Fibroblast of villous mesenchyme (primary cell): Measurements from ENCODE around the gene RAB3IL1. TPM values are rescaled to one million over a fixed set of nuclear protein-coding genes. Genes with fewer than 3 reads are reported as not detected.

Experiments
- DNase-seq: peaks from one replicate; pipeline ENCODE4 v3.0.0-alpha.2; 2010; ENCODE audit warnings: low read depth
- H3K4me3 ChIP-seq: 2 replicates; pipeline ENCODE4 v1.5.1; 2011; ENCODE audit warnings: low read depth, mild to moderate bottlenecking, low read length
- total RNA-seq: library from RNA; depleted of rRNA; stranded (reverse); fragments of >200 nt; gene quantifications from 2 replicates; pipeline ENCODE4 v1.2.3, GENCODE V29; 2012
- TF ChIP-seq, protein P1 (sequence below): IDR thresholded peaks from 2 replicates; pipeline ENCODE4 v1.5.1; 2012; ENCODE audit warnings: low read depth, mild to moderate bottlenecking, low read length; ENCODE audit not compliant: insufficient read depth

RAB3IL1 gene
- total RNA-seq, 1 donor: 6.9 TPM

DNA sequence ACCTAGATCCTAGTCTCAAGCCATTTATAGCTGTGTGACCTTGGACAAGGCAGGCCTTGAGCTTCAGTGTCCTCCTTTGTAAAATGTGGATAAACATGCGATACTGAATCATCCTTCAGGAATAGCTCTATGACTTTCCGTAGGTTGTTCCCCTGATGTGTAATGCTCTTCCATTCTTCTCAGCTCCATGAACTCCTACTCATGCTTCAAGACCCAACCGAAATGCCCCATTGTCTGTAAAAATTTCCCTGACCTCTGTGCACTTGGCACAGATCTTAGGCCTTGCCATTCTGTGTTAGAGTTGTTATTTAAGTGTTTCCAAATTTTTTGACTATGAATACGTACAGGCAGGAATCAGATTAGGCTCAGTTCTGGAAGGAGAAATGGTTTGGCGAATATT is 29.5 kb upstream of the RAB3IL1 start:
- TF ChIP-seq, protein P1, sequence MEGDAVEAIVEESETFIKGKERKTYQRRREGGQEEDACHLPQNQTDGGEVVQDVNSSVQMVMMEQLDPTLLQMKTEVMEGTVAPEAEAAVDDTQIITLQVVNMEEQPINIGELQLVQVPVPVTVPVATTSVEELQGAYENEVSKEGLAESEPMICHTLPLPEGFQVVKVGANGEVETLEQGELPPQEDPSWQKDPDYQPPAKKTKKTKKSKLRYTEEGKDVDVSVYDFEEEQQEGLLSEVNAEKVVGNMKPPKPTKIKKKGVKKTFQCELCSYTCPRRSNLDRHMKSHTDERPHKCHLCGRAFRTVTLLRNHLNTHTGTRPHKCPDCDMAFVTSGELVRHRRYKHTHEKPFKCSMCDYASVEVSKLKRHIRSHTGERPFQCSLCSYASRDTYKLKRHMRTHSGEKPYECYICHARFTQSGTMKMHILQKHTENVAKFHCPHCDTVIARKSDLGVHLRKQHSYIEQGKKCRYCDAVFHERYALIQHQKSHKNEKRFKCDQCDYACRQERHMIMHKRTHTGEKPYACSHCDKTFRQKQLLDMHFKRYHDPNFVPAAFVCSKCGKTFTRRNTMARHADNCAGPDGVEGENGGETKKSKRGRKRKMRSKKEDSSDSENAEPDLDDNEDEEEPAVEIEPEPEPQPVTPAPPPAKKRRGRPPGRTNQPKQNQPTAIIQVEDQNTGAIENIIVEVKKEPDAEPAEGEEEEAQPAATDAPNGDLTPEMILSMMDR: no peak
- no peak for DNase-seq
- H3K4me3 ChIP-seq: no peak overlapping the region

- no peak for DNase-seq
- TF ChIP-seq, protein P1: no peak
- H3K4me3 ChIP-seq: no peak overlapping the region
Measured at GRCh38 chr11:61945191-61945590, 27.8 kb upstream of the RAB3IL1 start.

- no peak overlapping the region for H3K4me3 ChIP-seq
- TF ChIP-seq, protein P1: no peak
- no peak for DNase-seq
Measured at GRCh38 chr11:61940466-61940865, 23.1 kb upstream of the RAB3IL1 start.

DNA sequence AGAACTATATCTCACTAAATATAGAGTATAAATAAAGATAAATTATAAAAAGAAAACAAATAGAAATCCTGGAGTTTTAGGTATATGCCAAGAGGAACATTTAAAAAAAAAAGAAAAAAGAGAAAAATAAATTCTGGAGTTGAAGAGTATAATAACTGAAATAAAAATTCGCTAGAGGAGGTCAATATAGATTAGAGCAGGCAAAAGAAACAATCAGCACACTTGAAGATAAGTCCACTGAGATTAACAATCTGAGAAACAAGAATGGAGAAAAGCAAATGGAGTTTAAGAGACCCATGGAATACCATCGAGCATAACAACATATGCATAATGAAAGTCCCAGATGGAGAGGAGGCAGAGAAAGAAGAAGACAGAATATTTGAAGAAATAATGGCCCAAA is 18.5 kb upstream of the RAB3IL1 start:
- TF ChIP-seq, protein P1: no peak
- DNase-seq: no peak

GRCh38 chr11:61930933-61931332 is 13.6 kb upstream of the RAB3IL1 start:
- DNase-seq: no peak
- TF ChIP-seq, protein P1: no peak
- no peak overlapping the region for H3K4me3 ChIP-seq

More for the DNA sequence above, 18.5 kb upstream of the RAB3IL1 start:
- H3K4me3 ChIP-seq: no peak overlapping the region

DNA sequence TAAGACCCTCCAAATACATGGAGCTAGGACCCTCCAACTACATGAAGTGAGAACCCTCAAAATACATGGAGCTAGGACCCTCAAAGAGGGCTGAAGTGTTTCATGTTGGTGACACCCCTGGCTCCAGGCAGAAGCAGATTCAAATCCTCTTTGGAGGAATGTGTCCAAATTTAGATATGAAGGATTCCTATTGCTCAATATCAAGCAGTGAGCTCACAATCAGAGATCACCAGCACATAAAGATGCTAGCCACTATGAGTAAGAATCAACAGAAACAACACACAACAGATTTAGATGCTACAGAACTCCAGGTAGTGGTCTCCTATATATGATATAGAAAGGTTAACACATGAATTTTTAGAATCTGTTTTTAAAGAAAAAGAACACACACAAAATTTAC is 11.2 kb upstream of the RAB3IL1 start:
- TF ChIP-seq, protein P1: no peak
- no peak for DNase-seq
- H3K4me3 ChIP-seq: no peak overlapping the region

GRCh38 chr11:61927501-61927900 is 10.1 kb upstream of the RAB3IL1 start:
- TF ChIP-seq, protein P1: no peak
- no peak overlapping the region for H3K4me3 ChIP-seq
- no peak for DNase-seq
